Esophagus squamous epithelium (tissue), 5 donors: ENCODE measurements around the gene EYS. TPM values are rescaled to one million over a fixed set of nuclear protein-coding genes. Genes with fewer than 3 reads are reported as not detected.

Experiments
- DNase-seq: peaks from one replicate; lab custom pipeline; 2025; lab: John Stamatoyannopoulos, UW
- H3K27ac ChIP-seq, 4 donors: fragments of 200-600 bp; sonication (generic); one replicate each; pipeline ENCODE4 v1.5.1; 2016 to 2019; ENCODE audit warnings: mild to moderate bottlenecking in 1 of 4
- H3K27me3 ChIP-seq, 4 donors: fragments of 200-600 bp; sonication (generic); 1 replicate in 3 of 4; 2 replicates in 1 of 4; pipeline versions ENCODE4 v1.5.1 to v1.6.0; 2017 to 2021; ENCODE audit warnings: antibody characterized with exemption in 1 of 4
- H3K36me3 ChIP-seq, 3 donors: fragments of 200-600 bp; sonication (generic); one replicate each; pipeline ENCODE4 v1.5.1; 2016 to 2019
- H3K4me1 ChIP-seq, 3 donors: fragments of 200-600 bp; sonication (generic); one replicate each; pipeline ENCODE4 v1.5.1; 2017 to 2019
- H3K4me3 ChIP-seq, 4 donors: fragments of 200-600 bp; sonication (generic); 1 replicate in 3 of 4; 2 replicates in 1 of 4; pipeline ENCODE4 v1.5.1; 2016 to 2019; ENCODE audit warnings: mild to moderate bottlenecking in 2 of 4, moderate library complexity in 1 of 4
- H3K9me3 ChIP-seq, 3 donors: fragments of 200-600 bp; sonication (generic); one replicate each; pipeline ENCODE4 v1.5.1; 2016 to 2019
- POLR2A ChIP-seq, 4 donors: fragments of 450-650 bp; IDR thresholded peaks; one replicate each; pipeline ENCODE4 v1.6.1; 2017; ENCODE audit warnings: antibody characterized with exemption in 4 of 4, mild to moderate bottlenecking in 4 of 4, moderate library complexity in 3 of 4
- WGBS, 2 donors: methylation state at CpG; one replicate each; pipeline ENCODE4 v1.1.5; 2018; 5-methylcytosine and 5-hydroxymethylcytosine counted together
- intact Hi-C: fragments of 100-400 bp; cut with DNase I; formaldehyde crosslinking; loops from one replicate; pipeline ENCODE4 v1.15.0; 2022
- total RNA-seq, 4 donors: library from RNA; depleted of rRNA; stranded (reverse); fragments of >200 nt; gene quantifications; one replicate each; pipeline ENCODE4 v1.1.0, GENCODE V29; 2016
- TF ChIP-seq, protein P1 (sequence below), 6 experiments: fragments of 450-650 bp in 4 of 6; fragments of 200-600 bp in 2 of 6; sonication (generic) in 2 of 6; IDR thresholded peaks; one replicate each; pipeline ENCODE4 v1.5.1; 2016 to 2019; ENCODE audit warnings: antibody characterized with exemption in 6 of 6, mild to moderate bottlenecking in 4 of 6, moderate library complexity in 4 of 6
- donor health status: DM: yes; HTN: yes; CAD: no.

EYS gene
- total RNA-seq, 4 donors from 2014 or later = 0.87 TPM; not detected in 3

DNA sequence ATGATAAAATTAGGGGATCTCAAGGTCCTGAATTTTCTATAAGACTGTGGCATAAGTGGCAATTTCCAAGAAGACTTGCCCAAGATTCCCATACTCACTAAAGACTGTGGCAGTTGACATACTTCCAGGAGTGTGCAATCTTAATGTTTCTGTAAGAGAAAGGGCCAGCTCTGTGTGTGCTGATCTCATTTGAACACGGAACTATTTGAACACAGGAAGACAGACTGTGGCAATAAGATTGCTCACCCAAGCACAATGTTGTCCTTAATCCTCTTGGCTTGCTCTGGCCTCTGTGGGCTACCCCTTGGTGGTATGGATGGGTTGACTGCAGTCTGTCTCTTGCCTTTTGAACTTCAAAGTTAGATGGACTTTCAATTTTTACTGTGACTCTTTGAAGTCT, 1920.0 kb downstream of the EYS start:
- no peaks in the 10 kb centered on the region for H3K36me3 ChIP-seq

DNA sequence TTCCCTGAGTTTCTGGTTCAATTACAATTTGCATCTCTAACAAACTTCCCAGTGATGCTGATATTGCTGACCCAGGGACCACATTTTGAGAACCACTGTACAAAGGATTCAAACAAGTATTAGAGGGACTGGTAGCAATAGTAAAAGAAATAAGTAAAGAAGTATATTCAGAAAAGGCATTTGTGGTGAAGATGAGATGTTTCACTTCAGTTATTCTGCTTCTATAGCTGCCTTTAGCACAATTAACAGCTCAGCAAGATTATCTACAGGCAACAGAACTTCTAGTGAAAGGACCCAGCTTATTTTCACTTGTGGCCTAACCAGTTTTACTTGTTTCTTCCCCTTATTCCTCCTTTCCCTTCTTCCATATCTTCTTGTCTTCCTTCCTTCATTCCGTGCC, 1922.0 kb downstream of the EYS start:
- no peaks in the 10 kb centered on the region for H3K4me1 ChIP-seq
- no peaks in the 10 kb centered on the region for H3K36me3 ChIP-seq
- WGBS, 2 donors = 47 to 57% methylated on average over 1 of the region's 1 CpG
- DNase-seq = no peak
- no peak overlapping the region for H3K4me3 ChIP-seq
- H3K27ac ChIP-seq = no peak overlapping the region
- intact Hi-C loops = no loop called here
- no peaks in the 10 kb centered on the region for H3K9me3 ChIP-seq
- no peak for TF ChIP-seq POLR2A (IDR thresholded peaks at IDR 0.05)
- TF ChIP-seq, protein P1, sequence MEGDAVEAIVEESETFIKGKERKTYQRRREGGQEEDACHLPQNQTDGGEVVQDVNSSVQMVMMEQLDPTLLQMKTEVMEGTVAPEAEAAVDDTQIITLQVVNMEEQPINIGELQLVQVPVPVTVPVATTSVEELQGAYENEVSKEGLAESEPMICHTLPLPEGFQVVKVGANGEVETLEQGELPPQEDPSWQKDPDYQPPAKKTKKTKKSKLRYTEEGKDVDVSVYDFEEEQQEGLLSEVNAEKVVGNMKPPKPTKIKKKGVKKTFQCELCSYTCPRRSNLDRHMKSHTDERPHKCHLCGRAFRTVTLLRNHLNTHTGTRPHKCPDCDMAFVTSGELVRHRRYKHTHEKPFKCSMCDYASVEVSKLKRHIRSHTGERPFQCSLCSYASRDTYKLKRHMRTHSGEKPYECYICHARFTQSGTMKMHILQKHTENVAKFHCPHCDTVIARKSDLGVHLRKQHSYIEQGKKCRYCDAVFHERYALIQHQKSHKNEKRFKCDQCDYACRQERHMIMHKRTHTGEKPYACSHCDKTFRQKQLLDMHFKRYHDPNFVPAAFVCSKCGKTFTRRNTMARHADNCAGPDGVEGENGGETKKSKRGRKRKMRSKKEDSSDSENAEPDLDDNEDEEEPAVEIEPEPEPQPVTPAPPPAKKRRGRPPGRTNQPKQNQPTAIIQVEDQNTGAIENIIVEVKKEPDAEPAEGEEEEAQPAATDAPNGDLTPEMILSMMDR (IDR thresholded peaks at IDR 0.05) = no peak
- H3K27me3 ChIP-seq = no peaks in the 10 kb centered on the region

More for the DNA sequence above, 1920.0 kb downstream of the EYS start:
- TF ChIP-seq, protein P1 (IDR thresholded peaks at IDR 0.05) = no peak
- TF ChIP-seq POLR2A (IDR thresholded peaks at IDR 0.05) = no peak
- Histone ChIP-seq H3K4me3 (no peak overlapping the region), H3K27ac (no peak overlapping the region), H3K27me3 (no peaks in the 10 kb centered on the region), H3K4me1 (no peaks in the 10 kb centered on the region), H3K9me3 (no peaks in the 10 kb centered on the region)
- no peak for DNase-seq
- 77 to 86% methylated on average over 1 of the region's 1 CpG for WGBS, 2 donors
- intact Hi-C loops = no loop called here

DNA sequence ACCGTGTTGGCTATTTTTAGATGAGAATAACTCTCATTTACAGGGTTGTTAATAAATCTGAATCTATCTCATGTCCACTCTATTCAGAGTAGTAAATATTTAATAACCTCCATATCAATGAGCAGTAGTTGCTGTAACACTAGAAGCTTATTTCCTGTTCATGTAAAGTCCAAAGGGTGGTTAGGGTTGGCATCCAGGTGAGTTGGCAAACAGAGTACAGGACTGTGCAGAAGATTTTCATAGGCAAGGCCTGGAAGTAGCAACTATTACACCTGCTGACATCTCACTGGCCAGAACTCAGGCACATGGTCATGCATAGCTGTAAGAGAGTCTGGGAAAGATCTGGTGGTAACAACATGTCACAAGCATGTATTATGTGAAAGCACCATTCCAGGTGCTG, 1923.9 kb downstream of the EYS start:
- no peaks in the 10 kb centered on the region for H3K4me1 ChIP-seq
- H3K4me3 ChIP-seq = no peak overlapping the region
- H3K27me3 ChIP-seq = no peaks in the 10 kb centered on the region
- TF ChIP-seq POLR2A (IDR thresholded peaks at IDR 0.05) = no peak
- TF ChIP-seq, protein P1 (IDR thresholded peaks at IDR 0.05) = no peak
- no peaks in the 10 kb centered on the region for H3K9me3 ChIP-seq
- WGBS, 2 donors = 59 to 85% methylated on average over 1 of the region's 1 CpG
- H3K27ac ChIP-seq = no peak overlapping the region
- intact Hi-C loops = no loop called here
- DNase-seq = no peak
- no peaks in the 10 kb centered on the region for H3K36me3 ChIP-seq

DNA sequence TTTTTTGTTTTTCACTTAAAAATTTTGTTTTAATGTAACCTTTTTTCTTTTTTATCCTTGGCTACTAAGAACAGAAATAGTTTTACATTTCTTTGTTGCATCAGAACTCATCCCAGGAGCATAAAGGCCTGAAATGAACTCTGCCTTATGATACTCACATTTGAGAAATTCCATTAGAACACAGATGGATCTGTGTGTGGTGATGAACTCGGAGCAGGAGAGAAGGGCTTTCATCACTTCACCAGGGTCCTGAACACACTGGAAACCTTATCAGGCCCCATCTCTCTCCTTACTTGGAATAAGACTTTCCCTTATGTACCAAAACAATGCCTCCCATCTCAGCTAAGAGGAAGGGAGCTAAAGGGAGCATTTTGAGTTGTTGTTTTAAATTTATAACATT, 1932.1 kb downstream of the EYS start:
- no peak for TF ChIP-seq POLR2A (IDR thresholded peaks at IDR 0.05)
- TF ChIP-seq, protein P1 (IDR thresholded peaks at IDR 0.05) = no peak
- Histone ChIP-seq H3K4me1 (no peaks in the 10 kb centered on the region), H3K36me3 (no peaks in the 10 kb centered on the region), H3K4me3 (no peak overlapping the region), H3K27me3 (no peaks in the 10 kb centered on the region), H3K9me3 (no peaks in the 10 kb centered on the region), H3K27ac (no peak overlapping the region)
- no peak for DNase-seq
- intact Hi-C loops = no loop called here
- 55 to 69% methylated on average over 1 of the region's 1 CpG for WGBS, 2 donors

DNA sequence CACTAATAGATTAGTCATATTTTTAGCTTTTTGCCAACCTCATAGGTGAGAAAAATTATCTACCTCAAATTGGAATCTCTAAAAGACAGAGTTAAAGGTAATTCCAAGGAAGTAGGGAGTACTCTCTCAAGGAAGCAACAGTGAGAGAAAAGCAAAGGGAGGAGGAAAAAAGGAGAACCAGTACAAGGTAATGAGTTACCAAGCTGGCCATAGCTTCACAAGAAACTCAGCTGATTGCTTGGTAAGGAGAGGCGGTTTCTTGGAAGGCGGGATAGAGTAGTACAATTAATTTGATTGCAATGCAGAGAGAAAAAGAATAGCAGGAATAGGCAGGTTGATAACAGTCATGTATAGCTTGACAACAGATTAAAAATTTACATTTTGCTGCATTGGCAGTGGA, 1933.8 kb downstream of the EYS start:
- WGBS, 2 donors = 86 to 87% methylated on average over 2 of the region's 2 CpGs
- Histone ChIP-seq H3K4me1 (no peaks in the 10 kb centered on the region), H3K27me3 (peaks cover 0 to 7% (median 0%) of the 10 kb centered on the region in 4 donors), H3K4me3 (no peak overlapping the region), H3K9me3 (no peaks in the 10 kb centered on the region), H3K36me3 (no peaks in the 10 kb centered on the region), H3K27ac (no peak overlapping the region)
- no peak for DNase-seq
- TF ChIP-seq, protein P1 (IDR thresholded peaks at IDR 0.05) = no peak
- TF ChIP-seq POLR2A (IDR thresholded peaks at IDR 0.05) = no peak
- intact Hi-C loops = no loop called here
